GM19455 (cell line): ENCODE results near the gene CEND1.

Experiments
- ATAC-seq: cut with Tn5 transposase; IDR thresholded peaks from one replicate; pipeline ENCODE4 v1.9.1; 2021; ENCODE audit not compliant: unreplicated experiment

Gene CEND1

DNA sequence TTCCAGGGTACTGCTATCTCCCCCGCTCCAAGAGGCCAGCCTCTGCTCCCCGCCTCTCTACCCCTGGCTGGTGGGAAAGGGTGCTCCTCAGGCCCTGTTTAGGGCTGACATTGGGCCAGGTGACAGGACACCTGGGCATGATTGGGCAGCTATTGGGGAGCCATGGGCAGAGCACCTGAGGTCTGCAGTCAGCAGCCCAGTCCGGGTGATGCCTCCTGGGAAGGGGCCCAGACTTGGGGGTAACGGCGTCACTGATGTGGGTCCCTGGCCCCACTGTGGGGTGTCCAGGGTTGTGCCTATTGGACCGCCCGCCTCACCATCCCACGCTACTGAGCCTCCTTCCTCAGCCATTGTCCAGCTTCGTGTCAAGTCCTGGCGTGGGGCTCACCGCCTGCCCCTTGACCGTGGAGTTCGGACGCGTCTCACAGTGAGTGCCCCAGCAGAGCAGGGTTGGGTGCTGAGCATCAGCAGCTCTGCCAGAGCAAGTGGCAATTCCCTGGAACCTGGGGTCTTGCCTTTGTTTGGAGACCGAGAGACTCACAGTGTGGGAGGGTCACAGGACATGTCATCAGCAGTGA is 9.8 kb downstream of the CEND1 start:
- ATAC-seq, result no peak

- no peak for ATAC-seq
Measured at GRCh38 chr11:778976-779954, 10.6 kb downstream of the CEND1 start.

DNA sequence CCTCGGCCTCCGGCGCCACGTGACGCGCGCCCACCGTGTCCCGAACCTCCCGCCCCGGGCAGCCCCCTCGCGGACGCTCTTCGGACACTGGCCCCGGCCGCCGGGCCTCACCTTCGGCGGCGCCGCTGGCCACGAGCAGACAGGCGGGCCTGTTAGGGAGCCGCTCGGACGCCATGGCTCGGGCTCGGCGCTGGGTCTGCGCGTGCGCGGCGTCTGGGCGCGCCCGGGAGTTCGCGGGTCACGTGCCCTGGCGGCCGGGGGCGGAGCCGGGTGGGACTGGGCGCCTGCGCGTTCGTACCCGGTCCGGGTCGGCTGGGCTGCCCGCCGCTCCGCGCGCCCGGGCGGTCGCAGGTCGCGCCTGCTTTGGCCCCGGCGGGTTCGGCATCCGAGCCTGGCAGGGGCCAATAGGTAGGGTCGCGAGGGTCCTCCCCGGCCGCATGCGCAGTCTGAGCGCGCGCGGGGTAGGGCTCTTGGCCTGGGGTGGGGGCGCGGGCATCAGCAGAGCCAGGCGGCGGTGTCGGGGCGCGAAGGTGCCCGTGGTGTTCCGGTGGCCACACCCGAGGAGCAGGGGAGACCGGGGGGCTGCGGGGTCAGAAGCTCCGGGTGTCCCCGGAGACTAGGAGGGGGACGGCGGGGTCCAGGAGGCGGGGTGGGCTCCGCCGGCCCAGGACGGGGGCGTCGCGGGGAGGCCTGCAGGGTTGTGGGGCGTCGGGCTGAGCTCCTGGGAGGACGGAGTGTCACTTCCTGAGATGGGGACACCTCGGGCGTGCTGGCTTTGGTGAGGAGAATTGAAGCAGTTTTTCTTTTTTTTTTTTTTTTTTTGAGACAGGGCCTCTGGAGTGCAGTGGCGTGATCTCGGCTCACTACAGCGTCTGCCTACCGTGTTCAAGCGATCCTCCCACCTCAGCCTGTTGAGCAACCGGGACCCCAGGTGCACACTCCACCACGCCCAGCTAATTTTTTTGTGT is 12.3 kb downstream of the CEND1 start, which contains the start of gene GATD1:
TSS of gene GATD1 (minus strand) at position 200 of the 968 bp plus-strand sequence. CDS start at position 175, 25 bp downstream.
- ATAC-seq, result peak; percentile 72

DNA sequence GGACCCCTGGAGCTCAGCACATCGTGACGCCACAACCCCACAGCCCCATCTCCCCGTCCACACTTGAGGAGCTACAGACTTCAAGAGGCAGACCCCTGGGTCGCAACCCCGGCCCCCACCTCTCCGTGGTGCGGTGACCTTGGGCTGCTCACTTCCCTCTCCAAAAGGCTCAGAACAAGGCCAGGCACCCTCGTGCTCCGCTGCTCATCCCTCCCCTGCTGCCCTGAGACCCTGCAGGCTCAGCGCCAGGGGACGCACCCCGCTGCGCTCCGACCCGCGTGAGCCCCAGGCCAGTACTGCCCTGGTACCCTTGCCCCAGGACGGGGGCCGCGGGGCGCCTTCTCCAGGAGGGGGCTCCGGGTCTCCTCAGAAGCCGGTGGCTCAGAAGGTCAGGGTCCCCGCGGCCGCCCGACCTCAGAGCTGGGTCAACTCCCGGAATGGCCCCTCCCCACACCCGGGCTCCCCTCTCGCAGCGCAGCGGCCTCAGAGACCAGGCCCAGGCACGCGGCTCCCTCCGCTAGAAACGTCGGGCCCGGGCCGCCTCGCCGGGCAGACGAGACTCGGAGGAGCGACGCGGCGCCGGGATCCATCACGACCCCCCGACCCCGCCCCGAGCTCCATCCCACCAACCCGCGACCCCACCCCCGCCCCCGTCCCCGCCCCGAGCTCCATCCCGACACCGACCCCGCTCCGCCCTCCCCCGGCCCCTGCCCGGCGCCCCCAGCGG is 13.2 kb downstream of the CEND1 start:
- peak; percentile 42 for ATAC-seq

DNA sequence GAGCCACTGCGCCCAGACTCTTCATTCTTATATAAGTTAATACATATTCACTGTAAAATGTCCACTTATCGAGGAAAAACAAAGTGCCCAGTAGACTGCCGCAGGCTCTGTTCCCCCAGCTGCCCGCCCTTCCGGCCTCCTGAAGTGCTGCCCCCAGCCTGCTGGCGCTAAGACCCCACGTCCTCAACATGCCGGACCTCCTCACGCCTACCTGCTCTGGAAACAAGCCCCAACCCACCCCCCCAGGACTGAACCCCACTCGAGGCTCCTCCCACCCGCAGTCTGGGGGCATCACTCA is 13.7 kb downstream of the CEND1 start:
- no peak for ATAC-seq

DNA sequence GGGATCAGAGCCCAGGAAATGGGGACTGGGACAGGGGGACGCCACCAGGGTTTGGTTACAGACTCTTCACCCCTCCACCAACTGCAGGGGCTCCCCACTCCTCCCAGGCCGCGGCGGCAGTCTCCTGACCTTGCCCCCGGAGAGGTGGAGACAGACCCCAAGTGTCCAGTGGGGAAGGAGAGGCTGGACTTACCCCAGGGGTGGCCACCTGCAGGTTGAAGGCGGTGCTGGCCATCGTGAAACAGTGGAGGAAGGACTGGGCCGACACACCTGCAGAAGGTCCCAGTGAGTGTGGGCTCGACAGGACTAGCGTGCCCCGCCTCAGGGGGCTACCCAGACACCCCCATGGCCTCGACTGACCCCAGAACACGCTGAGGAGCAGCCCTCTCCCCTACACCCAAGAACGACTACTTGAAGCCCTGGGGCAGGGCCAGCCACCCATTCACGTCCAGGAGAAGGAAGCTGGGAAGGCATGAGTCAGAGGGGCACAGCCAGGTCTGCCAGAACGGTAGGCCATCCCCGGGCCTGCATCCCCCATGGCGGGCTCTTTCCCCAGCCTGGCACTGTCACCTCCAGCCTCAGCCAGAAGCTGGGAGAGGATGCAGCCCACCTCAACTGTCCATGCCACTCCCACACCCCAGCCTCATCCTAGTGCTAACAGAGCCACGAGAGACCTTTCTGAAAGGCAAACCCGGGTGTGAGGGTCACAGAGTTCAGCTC is 14.9 kb downstream of the CEND1 start:
- ATAC-seq, result no peak

GRCh38 chr11:773830-774229 is 16.1 kb downstream of the CEND1 start:
- ATAC-seq, result no peak

- ATAC-seq, result no peak
Measured at GRCh38 chr11:773425-773824, 16.5 kb downstream of the CEND1 start.

GRCh38 chr11:772429-773390 is 17.2 kb downstream of the CEND1 start:
- no peak for ATAC-seq

DNA sequence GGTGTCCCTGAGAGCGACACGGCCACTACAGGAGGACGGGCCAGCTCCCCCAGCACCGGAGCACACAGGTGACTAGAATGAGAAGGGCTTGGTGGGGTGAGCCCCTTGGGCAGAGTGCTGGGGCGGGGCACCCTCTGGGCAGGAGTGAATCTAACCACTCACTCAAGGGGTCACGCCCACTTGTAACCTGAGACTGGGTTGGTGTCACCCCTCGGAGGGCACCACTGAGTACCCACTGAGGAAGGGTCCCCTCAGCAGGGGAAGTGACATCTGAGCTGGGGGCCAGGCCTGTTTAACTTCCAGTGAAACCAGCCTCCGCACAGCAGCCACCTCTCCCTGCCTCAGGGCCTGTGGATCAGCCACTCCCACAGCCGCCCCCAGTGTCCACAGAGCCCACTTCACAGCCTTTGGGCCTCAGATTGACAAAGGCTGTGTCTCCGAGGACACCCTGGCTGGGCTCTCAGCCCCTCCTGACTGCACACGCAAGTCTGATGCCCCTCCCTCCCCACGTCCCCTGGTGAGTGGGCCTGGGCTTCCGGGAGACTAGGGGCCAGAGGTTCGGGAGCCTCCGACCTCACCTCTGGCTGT is 18.2 kb downstream of the CEND1 start:
- no peak for ATAC-seq

DNA sequence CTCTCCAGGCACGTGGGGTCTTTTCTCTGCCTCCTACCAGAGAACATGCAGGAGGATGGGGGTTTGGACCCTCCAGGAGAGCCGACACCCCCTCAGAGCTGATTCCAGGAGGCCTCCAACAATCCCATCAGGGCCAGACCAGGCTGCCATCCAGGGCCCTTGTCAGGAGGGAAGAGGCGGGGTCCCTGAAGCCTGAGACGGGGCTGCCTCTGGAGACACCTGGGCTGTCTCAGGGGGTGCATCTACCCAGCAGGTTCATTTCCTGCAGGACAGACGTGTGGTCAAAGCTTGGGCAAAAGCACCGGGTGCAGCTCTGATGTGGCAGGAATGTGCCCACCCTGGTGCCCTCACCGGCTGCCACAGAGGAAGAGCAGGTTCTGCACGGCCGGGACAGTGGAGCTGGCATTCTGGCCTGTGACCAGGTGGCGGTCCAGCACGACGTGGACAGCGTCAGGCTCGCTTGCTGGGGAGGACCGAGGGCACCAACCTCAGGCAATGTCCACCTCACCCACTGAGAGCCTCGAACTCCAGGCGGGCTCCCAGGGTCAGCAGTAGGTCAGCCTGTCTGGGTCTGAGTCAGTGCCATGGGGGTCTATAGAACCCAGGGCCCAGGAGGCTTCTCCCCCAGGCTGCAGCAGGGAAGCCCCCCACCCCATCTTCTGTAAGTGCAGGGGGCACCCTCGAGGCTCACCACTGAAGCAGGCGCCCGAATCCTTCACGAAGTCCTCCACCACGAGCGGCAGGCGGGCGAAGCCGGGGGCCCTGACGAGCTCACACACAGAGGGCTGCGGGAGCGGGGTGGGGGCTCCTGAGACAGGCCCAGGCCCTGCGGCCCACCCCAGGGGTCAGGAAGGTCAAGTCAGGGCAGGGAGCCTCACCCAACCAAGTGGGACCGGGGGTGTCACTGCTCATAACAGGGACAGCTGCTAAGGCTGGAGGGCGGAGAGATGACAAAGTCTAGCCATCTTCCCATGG is 19.0 kb downstream of the CEND1 start:
- no peak for ATAC-seq

DNA sequence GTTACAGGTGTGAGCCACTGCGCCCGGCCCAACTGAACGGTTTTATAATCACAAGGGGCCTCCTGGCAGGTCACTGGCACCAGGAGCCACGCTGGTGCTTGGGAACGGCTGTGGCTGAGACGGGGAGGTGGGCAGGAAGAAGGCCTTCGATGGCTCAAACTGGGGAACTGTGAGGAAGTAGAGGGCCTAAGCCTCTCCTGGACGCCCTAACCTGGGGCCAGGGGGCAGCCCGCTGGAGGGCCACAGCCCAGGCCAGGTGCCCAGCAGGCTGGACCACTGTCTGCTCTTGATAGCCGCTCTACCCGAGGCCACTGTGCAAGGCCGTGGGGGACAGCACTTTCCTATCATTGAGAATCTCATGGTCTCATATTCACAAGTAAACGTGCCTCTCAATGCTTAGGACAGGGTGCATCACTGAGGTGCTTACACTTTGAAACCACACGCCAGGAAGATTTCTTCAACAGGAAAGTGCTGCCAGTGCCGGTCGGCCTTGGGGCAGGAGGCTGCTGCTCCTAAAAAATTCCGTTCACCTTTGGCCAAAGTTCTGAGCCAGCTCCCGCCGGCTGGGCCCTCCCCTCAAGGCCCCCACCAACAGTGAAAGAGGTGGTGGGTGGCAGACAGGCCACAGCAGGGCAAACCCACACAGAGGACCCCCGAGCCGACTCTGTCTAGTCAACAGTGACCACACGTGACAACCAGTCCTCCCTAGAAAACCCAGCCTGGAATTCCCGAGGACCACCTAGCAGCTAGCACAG is 19.8 kb downstream of the CEND1 start:
- no peak for ATAC-seq

DNA sequence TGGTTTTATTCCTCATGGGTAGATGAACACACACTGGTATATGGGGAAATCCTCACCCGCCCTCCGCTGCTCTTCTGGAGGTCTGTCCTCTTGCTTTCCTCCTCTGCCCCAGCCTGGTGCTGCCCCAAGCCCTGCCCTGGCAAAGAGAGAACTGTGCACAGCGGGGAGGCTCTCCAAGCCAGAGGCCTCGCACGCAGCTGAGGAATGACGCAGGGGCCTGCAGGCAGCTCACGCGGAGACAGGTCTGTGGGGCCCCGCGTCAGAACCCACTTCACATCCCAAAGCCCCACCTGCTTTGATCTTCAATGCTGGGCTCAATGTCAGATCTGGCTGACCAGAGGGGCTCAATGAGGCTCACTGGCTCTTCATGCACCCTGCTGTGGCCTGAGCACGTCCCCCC is 22.7 kb downstream of the CEND1 start:
- no peak for ATAC-seq

- no peak for ATAC-seq
Measured at GRCh38 chr11:766936-767210, 23.0 kb downstream of the CEND1 start.

- ATAC-seq, result no peak
Measured at GRCh38 chr11:766106-766935, 23.6 kb downstream of the CEND1 start.

- ATAC-seq, result no peak
Measured at GRCh38 chr11:765802-766091, 24.1 kb downstream of the CEND1 start.
